HepG2 (cell line): ENCODE data around the gene AFF1. TPM values are rescaled to one million over a fixed set of nuclear protein-coding genes. Genes with fewer than 3 reads are reported as not detected.

Experiments used
- ATAC-seq: fragments of 200-7000 bp; cut with Tn5 transposase; 3 replicates; pipeline ENCODE4 v1.9.1; 2020; ENCODE audit warnings: mild to moderate bottlenecking, moderate library complexity
- BruUV-seq: library from RNA; stranded (reverse); fragments of 400-500 nt; replicated peaks from 2 replicates; lab custom pipeline; 2021; lab: Mats Ljungman, UMichigan
- CTCF ChIA-PET: fragments of 300-600 bp; formaldehyde crosslinking; extraction: SDS; loops from one replicate; lab custom pipeline; 2021; ENCODE audit warnings: low total read pairs, inconsistent platforms, low intra/inter-chr PET ratio; lab: Yijun Ruan, JAX
- POLR2A ChIA-PET: fragments of 350-600 bp; sonication (Branson Sonifier 250); formaldehyde crosslinking; loops from one replicate; lab custom pipeline; 2020; ENCODE audit warnings: antibody characterized with exemption, inconsistent platforms; lab: Yijun Ruan, JAX
- DNase-seq: peaks from one replicate; pipeline ENCODE4 v3.0.0-alpha.2; 2015; ENCODE audit warnings: low spot score
- FAIRE-seq: peaks from 3 replicates; lab custom pipeline; 2011; peaks lifted over from hg19 to GRCh38; lab: Jason Lieb, UNC
- H2AFZ ChIP-seq: one replicate; pipeline ENCODE4 v1.6.1; 2011; ENCODE audit warnings: low read length, inconsistent platforms
- H3K27ac ChIP-seq: fragments of 300-600 bp; 3 replicates; pipeline ENCODE4 v1.8.0; 2011; ENCODE audit warnings: mixed run types, mild to moderate bottlenecking, mixed read lengths, low read length, inconsistent platforms; ENCODE audit not compliant: insufficient read depth; ENCODE audit errors: extremely low read length
- H3K27me3 ChIP-seq, 2 experiments: fragments of 200-600 bp in 1 of 2; 2 replicates in 1 of 2; 3 replicates in 1 of 2; pipeline versions ENCODE4 v1.6.0 to v1.8.0; 2011; ENCODE audit warnings: low read length in 2 of 2, mild to moderate bottlenecking in 2 of 2, moderate library complexity in 2 of 2, inconsistent platforms in 1 of 2; ENCODE audit not compliant: insufficient read depth in 2 of 2, control insufficient read depth in 1 of 2
- H3K36me3 ChIP-seq, 2 experiments: fragments of 200-600 bp in 1 of 2; replicated peaks in 1 of 2; 2 replicates in 1 of 2; 3 replicates in 1 of 2; pipeline versions ENCODE4 v1.5.1 to v1.8.0; 2011; ENCODE audit warnings: low read length in 2 of 2, inconsistent platforms in 1 of 2; ENCODE audit not compliant: insufficient read depth in 2 of 2, control insufficient read depth in 1 of 2
- H3K4me1 ChIP-seq: 2 replicates; pipeline ENCODE4 v1.5.1; 2012; ENCODE audit warnings: low read length, inconsistent platforms; ENCODE audit not compliant: insufficient read depth
- H3K4me2 ChIP-seq: 2 replicates; pipeline ENCODE4 v1.6.0; 2011; ENCODE audit warnings: low read depth, low read length, inconsistent platforms
- H3K4me3 ChIP-seq, 3 experiments: fragments of 200-600 bp in 1 of 3; sonication (generic), shearing (Covaris generic) in 1 of 3; replicated peaks in 1 of 3; 2 replicates each; pipeline ENCODE4 v1.5.1; 2011 to 2016; ENCODE audit warnings: low read length in 3 of 3, inconsistent platforms in 2 of 3, low read depth in 2 of 3, mild to moderate bottlenecking in 2 of 3, control low read depth in 1 of 3, mixed read lengths in 1 of 3; ENCODE audit not compliant: insufficient read depth in 1 of 3
- H3K79me2 ChIP-seq: one replicate; pipeline ENCODE4 v1.6.1; 2011; ENCODE audit warnings: low read length, inconsistent platforms; ENCODE audit not compliant: insufficient read depth
- H3K9ac ChIP-seq: 2 replicates; pipeline ENCODE4 v1.6.0; 2011; ENCODE audit warnings: mild to moderate bottlenecking, low read depth, low read length, inconsistent platforms; ENCODE audit not compliant: insufficient read depth
- H3K9me3 ChIP-seq: 2 replicates; pipeline ENCODE4 v1.5.1; 2012; ENCODE audit warnings: mild to moderate bottlenecking, low read length
- H4K20me1 ChIP-seq: 2 replicates; pipeline ENCODE4 v1.6.0; 2011; ENCODE audit warnings: inconsistent platforms, mild to moderate bottlenecking, low read length, moderate library complexity; ENCODE audit not compliant: insufficient read depth
- JUNB ChIP-seq: sonication (generic); formaldehyde crosslinking; IDR thresholded peaks from 2 replicates; pipeline ENCODE4 v1.8.0; 2022; ENCODE audit warnings: missing genetic modification reagents, mild to moderate bottlenecking, borderline replicate concordance
- SAFB2 ChIP-seq: sonication (generic); formaldehyde crosslinking; IDR thresholded peaks from 2 replicates; pipeline ENCODE4 v1.5.1; 2020; ENCODE audit warnings: missing genetic modification reagents, low read depth, mild to moderate bottlenecking, borderline replicate concordance
- SETDB1 ChIP-seq: sonication (generic); formaldehyde crosslinking; IDR thresholded peaks from 2 replicates; pipeline ENCODE4 v1.5.1; 2020; ENCODE audit warnings: missing genetic modification reagents, mild to moderate bottlenecking, borderline replicate concordance
- SMC3 ChIP-seq: IDR thresholded peaks from 2 replicates; pipeline ENCODE4 v1.6.1; 2011; ENCODE audit warnings: low read length, improper control_type of control experiment
- ZFP82 ChIP-seq: sonication (generic); formaldehyde crosslinking; IDR thresholded peaks from 2 replicates; pipeline ENCODE4 v1.5.1; 2020; ENCODE audit warnings: mild to moderate bottlenecking, missing genetic modification reagents, borderline replicate concordance
- ZNF775 ChIP-seq: sonication (generic); formaldehyde crosslinking; IDR thresholded peaks from 2 replicates; pipeline ENCODE4 v1.4.0; 2020; ENCODE audit warnings: missing genetic modification reagents, mild to moderate bottlenecking, moderate library complexity, borderline replicate concordance
- WGBS: methylation state at CpG from one replicate; pipeline ENCODE4 v1.1.6; 2017; ENCODE audit warnings: low lambda C conversion rate; 5-methylcytosine and 5-hydroxymethylcytosine counted together
- in situ Hi-C: cut with HindIII; loops from 2 replicates; pipeline ENCODE4 v1.10.0; 2017; ENCODE audit warnings: low pct_unique_long_range_greater_than_20kb; ENCODE audit not compliant: extremely low pct_ligation_motif_present
- intact Hi-C: fragments of 100-400 bp; cut with micrococcal nuclease; formaldehyde crosslinking; loops from one replicate; pipeline ENCODE4 v1.10.0; 2022; ENCODE audit not compliant: unreplicated experiment
- polyA plus RNA-seq, 8 experiments: library from polyadenylated mRNA; depleted of rRNA in 3 of 8; stranded (reverse) in 7 of 8; unstranded in 1 of 8; fragments of >200 nt; fragmentation: Illumina TruSeq in 4 of 8; extraction: Trizol in 4 of 8; gene quantifications; 2 replicates each; pipeline versions ENCODE4 v1.2.1 to v1.2.3, GENCODE V29; 2011 to 2016; ENCODE audit warnings: low read depth in 4 of 8, missing spikeins in 1 of 8, mixed read lengths in 1 of 8; ENCODE audit not compliant: insufficient read depth in 1 of 8
- total RNA-seq, 5 experiments: library from RNA; depleted of rRNA; stranded (reverse); fragments of >200 nt; fragmentation: Illumina TruSeq; extraction: Trizol; gene quantifications; 2 replicates each; pipeline ENCODE4 v1.2.3, GENCODE V29; 2016; ENCODE audit warnings: low read depth in 1 of 5
- TF ChIP-seq, protein P1 (sequence below): sonication (generic); formaldehyde crosslinking; IDR thresholded peaks from 2 replicates; pipeline ENCODE4 v1.8.0; 2022; ENCODE audit warnings: missing genetic modification reagents, mild to moderate bottlenecking, moderate library complexity, borderline replicate concordance
- TF ChIP-seq, protein P2 (sequence below): IDR thresholded peaks from 2 replicates; pipeline ENCODE4 v1.6.1; 2012; ENCODE audit warnings: low read depth, low read length, improper control_type of control experiment
- TF ChIP-seq, protein P3 (sequence below): sonication (generic); formaldehyde crosslinking; IDR thresholded peaks from 2 replicates; pipeline ENCODE4 v1.8.0; 2022; ENCODE audit warnings: low read depth, missing genetic modification reagents
- TF ChIP-seq, protein P4 (sequence below): sonication (generic); formaldehyde crosslinking; IDR thresholded peaks from 2 replicates; pipeline ENCODE4 v1.5.0; 2020; ENCODE audit warnings: missing genetic modification reagents, mild to moderate bottlenecking, borderline replicate concordance
- TF ChIP-seq, protein P5 (sequence below): sonication (generic); formaldehyde crosslinking; IDR thresholded peaks from 2 replicates; pipeline ENCODE4 v1.9.0; 2022; ENCODE audit warnings: low read depth, missing genetic modification reagents
- TF ChIP-seq, protein P6 (sequence below): sonication (generic); formaldehyde crosslinking; IDR thresholded peaks from 2 replicates; pipeline ENCODE4 v1.5.0; 2020; ENCODE audit warnings: mild to moderate bottlenecking, missing genetic modification reagents

The AFF1 gene
- total and polyA plus RNA-seq, 2 of the 13 experiments (the other 11 are each of a cell fraction or from before 2014, with no cell fraction given): 15.5 to 15.9 TPM

DNA sequence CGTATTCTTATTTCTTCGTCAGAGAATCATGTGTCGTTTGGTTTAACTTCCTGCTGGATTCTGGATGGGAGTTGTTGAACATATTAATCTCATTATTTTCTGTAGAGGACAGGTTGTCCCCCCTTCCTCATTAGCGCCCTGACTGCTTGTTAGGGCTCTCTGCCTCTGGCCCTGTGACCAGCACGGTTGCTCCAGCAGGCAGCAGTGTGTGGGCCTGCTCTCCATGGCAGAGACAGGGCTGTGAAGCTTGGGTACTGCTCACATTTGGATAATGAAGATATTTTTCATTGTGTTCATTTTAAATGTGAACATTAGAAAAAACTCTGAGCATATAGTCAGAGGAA is 182.9 kb downstream of the AFF1 start (continued):
- TF ChIP-seq, protein P1, sequence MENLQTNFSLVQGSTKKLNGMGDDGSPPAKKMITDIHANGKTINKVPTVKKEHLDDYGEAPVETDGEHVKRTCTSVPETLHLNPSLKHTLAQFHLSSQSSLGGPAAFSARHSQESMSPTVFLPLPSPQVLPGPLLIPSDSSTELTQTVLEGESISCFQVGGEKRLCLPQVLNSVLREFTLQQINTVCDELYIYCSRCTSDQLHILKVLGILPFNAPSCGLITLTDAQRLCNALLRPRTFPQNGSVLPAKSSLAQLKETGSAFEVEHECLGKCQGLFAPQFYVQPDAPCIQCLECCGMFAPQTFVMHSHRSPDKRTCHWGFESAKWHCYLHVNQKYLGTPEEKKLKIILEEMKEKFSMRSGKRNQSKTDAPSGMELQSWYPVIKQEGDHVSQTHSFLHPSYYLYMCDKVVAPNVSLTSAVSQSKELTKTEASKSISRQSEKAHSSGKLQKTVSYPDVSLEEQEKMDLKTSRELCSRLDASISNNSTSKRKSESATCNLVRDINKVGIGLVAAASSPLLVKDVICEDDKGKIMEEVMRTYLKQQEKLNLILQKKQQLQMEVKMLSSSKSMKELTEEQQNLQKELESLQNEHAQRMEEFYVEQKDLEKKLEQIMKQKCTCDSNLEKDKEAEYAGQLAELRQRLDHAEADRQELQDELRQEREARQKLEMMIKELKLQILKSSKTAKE (CRISPR knock-in tag): no peak
- TF ChIP-seq, protein P2, sequence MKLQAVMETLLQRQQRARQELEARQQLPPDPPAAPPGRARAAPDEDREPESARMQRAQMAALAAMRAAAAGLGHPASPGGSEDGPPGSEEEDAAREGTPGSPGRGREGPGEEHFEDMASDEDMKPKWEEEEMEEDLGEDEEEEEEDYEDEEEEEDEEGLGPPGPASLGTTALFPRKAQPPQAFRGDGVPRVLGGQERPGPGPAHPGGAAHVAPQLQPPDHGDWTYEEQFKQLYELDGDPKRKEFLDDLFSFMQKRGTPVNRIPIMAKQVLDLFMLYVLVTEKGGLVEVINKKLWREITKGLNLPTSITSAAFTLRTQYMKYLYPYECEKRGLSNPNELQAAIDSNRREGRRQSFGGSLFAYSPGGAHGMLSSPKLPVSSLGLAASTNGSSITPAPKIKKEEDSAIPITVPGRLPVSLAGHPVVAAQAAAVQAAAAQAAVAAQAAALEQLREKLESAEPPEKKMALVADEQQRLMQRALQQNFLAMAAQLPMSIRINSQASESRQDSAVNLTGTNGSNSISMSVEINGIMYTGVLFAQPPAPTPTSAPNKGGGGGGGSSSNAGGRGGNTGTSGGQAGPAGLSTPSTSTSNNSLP: no peak
- TF ChIP-seq SMC3: no peak
- TF ChIP-seq ZFP82 (CRISPR knock-in tag): no peak

DNA sequence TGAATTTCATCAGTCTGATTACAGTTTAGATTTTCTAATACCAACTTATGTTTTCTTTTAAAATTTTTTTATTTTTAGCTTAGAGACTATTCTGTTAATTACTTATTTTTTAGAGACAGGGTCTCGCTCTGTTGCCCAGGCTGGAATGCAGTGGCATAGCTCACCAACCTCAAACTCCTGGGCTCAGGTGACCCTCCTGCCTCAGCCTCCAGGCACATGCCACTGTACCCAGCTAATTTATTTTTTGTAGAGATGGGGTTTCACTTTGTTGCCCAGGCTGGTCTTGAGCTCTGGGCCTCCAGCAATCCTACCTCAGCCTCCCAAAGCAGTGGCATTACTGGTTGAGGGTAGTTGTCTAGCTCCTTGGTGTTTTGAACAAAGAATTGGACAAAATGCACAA is 183.6 kb downstream of the AFF1 start:
- no peak overlapping the region for H2AFZ ChIP-seq
- no peak overlapping the region for H3K4me3 ChIP-seq
- H3K27ac ChIP-seq: no peak overlapping the region
- BruUV-seq: no TSS peak
- no peaks in the 10 kb centered on the region for H4K20me1 ChIP-seq
- DNase-seq (no peak), ATAC-seq (no peak), FAIRE-seq (no peak)
- POLR2A ChIA-PET: no interaction called here
- in situ Hi-C loops (no loop called here), intact Hi-C loops (no loop called here)
- H3K4me2 ChIP-seq: no peak overlapping the region
- CTCF ChIA-PET: no interaction called here
- WGBS: 100% methylated on average over 1 of the region's 1 CpG
- peaks cover 34% of the 10 kb centered on the region for H3K4me1 ChIP-seq
- H3K9me3 ChIP-seq: no peaks in the 10 kb centered on the region
- H3K27me3 ChIP-seq: no peaks in the 10 kb centered on the region
- peaks cover 3% of the 10 kb centered on the region for H3K79me2 ChIP-seq
- peaks cover 18 to 66% of the 10 kb centered on the region in 2 experiments for H3K36me3 ChIP-seq
- no peak overlapping the region for H3K9ac ChIP-seq
- TF ChIP-seq JUNB (CRISPR knock-in tag): no peak
- TF ChIP-seq SAFB2: no peak
- TF ChIP-seq, protein P3, sequence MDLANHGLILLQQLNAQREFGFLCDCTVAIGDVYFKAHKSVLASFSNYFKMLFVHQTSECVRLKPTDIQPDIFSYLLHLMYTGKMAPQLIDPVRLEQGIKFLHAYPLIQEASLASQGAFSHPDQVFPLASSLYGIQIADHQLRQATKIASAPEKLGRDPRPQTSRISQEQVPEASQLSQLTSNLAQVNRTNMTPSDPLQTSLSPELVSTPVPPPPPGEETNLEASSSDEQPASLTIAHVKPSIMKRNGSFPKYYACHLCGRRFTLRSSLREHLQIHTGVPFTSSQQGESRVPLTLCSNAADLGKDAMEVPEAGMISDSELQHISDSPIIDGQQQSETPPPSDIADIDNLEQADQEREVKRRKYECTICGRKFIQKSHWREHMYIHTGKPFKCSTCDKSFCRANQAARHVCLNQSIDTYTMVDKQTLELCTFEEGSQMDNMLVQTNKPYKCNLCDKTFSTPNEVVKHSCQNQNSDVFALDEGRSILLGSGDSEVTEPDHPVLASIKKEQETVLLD (CRISPR knock-in tag): no peak
- TF ChIP-seq ZNF775 (CRISPR knock-in tag): no peak
- TF ChIP-seq, protein P4, sequence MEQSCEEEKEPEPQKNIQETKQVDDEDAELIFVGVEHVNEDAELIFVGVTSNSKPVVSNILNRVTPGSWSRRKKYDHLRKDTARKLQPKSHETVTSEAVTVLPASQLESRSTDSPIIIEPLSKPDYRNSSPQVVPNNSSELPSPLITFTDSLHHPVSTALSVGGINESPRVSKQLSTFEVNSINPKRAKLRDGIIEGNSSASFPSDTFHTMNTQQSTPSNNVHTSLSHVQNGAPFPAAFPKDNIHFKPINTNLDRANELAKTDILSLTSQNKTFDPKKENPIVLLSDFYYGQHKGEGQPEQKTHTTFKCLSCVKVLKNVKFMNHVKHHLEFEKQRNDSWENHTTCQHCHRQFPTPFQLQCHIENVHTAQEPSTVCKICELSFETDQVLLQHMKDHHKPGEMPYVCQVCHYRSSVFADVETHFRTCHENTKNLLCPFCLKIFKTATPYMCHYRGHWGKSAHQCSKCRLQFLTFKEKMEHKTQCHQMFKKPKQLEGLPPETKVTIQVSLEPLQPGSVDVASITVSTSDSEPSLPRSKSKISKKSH (CRISPR knock-in tag): no peak
- TF ChIP-seq, protein P5, sequence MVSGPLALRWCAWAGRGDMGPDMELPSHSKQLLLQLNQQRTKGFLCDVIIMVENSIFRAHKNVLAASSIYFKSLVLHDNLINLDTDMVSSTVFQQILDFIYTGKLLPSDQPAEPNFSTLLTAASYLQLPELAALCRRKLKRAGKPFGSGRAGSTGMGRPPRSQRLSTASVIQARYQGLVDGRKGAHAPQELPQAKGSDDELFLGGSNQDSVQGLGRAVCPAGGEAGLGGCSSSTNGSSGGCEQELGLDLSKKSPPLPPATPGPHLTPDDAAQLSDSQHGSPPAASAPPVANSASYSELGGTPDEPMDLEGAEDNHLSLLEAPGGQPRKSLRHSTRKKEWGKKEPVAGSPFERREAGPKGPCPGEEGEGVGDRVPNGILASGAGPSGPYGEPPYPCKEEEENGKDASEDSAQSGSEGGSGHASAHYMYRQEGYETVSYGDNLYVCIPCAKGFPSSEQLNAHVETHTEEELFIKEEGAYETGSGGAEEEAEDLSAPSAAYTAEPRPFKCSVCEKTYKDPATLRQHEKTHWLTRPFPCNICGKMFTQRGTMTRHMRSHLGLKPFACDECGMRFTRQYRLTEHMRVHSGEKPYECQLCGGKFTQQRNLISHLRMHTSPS (CRISPR knock-in tag): no peak
- TF ChIP-seq, protein P6, sequence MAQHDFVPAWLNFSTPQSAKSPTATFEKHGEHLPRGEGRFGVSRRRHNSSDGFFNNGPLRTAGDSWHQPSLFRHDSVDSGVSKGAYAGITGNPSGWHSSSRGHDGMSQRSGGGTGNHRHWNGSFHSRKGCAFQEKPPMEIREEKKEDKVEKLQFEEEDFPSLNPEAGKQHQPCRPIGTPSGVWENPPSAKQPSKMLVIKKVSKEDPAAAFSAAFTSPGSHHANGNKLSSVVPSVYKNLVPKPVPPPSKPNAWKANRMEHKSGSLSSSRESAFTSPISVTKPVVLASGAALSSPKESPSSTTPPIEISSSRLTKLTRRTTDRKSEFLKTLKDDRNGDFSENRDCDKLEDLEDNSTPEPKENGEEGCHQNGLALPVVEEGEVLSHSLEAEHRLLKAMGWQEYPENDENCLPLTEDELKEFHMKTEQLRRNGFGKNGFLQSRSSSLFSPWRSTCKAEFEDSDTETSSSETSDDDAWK (CRISPR knock-in tag): no peak
- TF ChIP-seq SETDB1: no peak
